ENCODE data around the gene ZNF697.

DNA sequence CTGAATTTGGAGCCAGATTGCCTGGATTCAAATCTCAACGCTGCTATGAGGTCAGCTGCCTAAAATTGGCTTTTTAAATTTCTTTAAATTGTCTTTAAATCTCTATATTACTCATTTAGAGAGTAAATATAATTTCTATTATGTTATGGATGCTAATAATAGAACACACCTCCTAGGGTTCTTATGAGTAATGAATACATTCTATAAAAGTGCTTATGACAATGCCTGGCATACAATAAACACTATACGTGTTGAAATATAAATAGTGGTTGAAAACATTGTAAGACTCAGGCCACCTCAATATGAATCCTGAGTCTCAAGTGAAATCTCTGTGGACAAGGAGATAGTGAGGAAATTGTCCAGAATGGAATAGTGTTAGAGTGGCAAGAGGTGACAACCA lies 32.7 kb upstream of the ZNF697 start:
- TF ChIP-seq, protein P1, sequence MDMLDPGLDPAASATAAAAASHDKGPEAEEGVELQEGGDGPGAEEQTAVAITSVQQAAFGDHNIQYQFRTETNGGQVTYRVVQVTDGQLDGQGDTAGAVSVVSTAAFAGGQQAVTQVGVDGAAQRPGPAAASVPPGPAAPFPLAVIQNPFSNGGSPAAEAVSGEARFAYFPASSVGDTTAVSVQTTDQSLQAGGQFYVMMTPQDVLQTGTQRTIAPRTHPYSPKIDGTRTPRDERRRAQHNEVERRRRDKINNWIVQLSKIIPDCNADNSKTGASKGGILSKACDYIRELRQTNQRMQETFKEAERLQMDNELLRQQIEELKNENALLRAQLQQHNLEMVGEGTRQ (CRISPR knock-in tag; IDR thresholded peaks at IDR 0.05): no peak
- TF ChIP-seq, protein P2, sequence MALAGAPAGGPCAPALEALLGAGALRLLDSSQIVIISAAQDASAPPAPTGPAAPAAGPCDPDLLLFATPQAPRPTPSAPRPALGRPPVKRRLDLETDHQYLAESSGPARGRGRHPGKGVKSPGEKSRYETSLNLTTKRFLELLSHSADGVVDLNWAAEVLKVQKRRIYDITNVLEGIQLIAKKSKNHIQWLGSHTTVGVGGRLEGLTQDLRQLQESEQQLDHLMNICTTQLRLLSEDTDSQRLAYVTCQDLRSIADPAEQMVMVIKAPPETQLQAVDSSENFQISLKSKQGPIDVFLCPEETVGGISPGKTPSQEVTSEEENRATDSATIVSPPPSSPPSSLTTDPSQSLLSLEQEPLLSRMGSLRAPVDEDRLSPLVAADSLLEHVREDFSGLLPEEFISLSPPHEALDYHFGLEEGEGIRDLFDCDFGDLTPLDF (CRISPR knock-in tag; IDR thresholded peaks at IDR 0.05): no peak
